NB4 (cell line): ENCODE data around the gene HPGDS.

Experiments
- CTCF ChIP-seq: IDR thresholded peaks from one replicate; pipeline ENCODE4 v1.5.1; 2012; ENCODE audit warnings: low read depth, low read length
- MYC ChIP-seq: IDR thresholded peaks from 2 replicates; pipeline ENCODE4 v1.6.1; 2011; ENCODE audit warnings: low read depth, low read length
- POLR2A ChIP-seq: IDR thresholded peaks from 2 replicates; pipeline ENCODE4 v1.6.1; 2011; ENCODE audit warnings: mild to moderate bottlenecking; ENCODE audit not compliant: insufficient read length; ENCODE audit errors: extremely low read depth

DNA sequence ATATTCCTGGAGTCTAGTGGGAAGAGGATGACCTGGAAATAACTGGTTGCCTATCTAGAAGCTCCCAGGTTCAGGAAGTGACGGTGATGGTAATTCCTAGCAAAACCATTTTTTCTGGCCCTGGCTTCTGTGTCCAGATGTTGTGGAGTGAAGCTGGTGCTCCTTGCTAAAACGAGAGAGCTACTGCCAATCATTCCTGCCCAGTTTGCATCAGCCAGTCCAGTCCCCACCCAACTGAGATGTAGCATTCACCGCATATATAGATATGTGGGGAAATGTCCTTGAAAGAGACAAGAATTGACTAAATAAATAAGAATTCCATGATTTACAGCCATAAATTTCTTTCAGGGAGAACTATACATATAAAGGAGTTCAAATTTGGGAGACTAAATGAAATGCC lies 6.3 kb downstream of the HPGDS start:
- TF ChIP-seq CTCF, result no peak
- no peak for TF ChIP-seq POLR2A
- TF ChIP-seq MYC, result no peak
